CD4-positive, alpha-beta T cell treated with Interleukin-17A for 4 hours (primary cell): ENCODE data around the gene TSC1.
"Not testable (repeated sequence)": the region's sequence is repeated elsewhere in the genome, so short reads cannot be mapped to it uniquely, and the experiment has no call there.

ENCODE experiments used
- DNase-seq: peaks from one replicate; pipeline ENCODE4 v3.0.0-alpha.2; 2020; ENCODE audit warnings: mixed read lengths

Gene TSC1

DNA sequence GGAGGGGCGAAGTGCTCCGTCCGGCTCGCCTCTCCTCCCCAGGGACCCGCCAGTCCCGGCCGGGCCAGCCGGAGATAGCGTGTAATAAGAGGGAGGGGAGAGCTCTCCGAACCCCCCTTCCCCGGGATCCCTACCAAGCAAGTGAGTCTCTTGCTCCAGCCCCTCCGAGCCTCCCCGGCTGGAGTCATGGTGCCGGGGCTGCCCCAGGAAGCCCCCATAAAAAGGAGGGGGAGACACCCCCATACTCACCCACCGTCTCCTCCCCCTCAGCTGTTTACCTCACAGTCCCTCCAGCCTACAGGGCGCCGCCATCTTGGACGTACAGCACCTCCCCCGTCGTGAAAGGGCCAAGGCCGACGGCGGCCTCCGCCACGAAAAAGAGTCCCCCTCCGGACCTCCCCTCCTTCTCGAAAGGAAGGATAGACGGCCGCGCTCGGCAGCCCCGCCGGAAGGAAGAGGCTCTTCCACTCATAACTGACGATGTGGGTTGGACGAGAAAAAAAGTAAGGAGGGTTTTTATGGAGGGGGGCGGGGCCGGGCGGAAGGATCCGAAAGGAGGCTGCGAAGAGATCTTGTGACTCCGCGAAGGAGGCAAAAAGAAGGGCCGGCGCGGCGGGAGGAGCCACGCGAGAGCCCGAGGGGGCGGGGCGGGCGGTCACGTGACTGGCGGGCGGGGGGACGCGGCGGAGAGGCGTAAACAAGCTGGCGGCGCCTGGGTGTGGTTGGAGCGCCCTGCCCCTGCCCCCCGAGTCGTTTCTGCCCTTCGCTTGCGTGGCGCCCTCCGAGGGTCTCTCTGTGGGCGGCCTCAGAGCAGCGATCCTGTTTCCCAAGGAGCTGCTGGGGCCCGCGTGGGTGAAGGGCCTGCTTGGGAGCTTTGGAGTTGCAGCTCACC, at the start of gene TSC1:
Gene TSC1 (minus strand): TSS at position 323 of the 892 bp plus-strand sequence. CDS start 15,744 bp downstream, outside the sequence.
- peak; percentile 99 for DNase-seq

GRCh38 chr9:132993511-132993939, 49.1 kb upstream of the TSC1 start:
- no peak for DNase-seq

DNA sequence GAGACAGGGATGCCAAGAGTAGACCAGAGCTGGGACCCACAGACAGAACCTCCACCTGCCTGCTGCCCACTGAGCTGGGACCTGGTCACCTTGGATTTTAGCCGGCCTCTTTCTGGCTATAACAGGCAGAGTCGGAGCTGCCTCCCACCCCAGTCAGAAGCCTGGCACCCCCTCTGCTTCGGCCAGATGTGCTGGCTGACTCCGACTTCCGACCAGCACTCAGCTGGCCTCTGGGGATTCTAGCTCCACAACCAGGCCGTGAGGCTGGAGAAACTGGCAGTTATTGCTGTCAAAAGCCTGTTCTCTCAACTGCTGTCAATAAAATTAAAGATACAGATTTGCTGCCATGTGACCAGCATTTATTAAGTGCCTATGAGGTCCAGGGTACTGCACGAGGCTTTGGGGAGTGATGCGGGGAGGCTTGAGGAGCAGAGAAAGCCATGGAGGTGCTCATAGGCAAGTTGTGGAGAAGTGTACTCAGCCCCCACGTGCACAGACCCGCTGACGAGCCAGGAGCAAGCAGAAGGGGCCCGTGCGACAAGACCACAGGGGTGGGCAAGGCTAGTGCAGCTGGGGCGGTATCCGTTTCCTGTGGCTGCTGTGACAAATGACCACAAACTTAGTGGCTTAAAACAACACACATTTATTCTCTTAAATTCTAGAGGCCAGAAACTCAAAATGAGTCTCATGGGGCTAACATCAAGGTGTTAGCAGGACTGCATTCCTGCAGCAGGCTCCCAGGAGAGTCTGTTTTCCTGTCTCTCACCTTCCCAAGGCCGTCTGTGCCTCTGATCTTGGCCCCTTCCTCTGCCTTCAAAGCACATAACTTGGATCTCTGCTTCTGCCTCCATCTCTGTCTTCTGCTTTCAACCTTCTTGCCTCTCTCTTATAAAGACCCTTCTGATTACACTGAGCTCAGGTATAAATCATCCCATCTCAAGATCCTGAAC, 47.2 kb upstream of the TSC1 start:
- no peak for DNase-seq

DNA sequence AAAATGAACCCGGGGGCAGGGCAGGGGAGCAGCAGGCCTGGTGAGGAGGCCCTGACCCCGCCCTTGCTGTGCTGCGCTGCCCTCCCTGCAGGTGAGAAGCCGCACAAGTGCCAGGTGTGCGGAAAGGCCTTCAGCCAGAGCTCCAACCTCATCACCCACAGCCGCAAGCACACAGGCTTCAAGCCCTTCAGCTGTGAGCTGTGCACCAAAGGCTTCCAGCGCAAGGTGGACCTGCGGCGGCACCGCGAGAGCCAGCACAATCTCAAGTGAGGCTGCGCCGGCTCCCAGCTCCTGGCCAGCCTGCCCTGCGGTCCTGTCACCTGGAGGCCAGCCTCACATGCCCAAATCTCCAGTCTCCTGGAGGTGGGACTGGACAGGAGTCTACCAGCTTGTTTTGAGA, 46.4 kb upstream of the TSC1 start:
- DNase-seq, result no peak

GRCh38 chr9:132989998-132990557, 45.7 kb upstream of the TSC1 start:
- DNase-seq, result not testable (repeated sequence)

DNA sequence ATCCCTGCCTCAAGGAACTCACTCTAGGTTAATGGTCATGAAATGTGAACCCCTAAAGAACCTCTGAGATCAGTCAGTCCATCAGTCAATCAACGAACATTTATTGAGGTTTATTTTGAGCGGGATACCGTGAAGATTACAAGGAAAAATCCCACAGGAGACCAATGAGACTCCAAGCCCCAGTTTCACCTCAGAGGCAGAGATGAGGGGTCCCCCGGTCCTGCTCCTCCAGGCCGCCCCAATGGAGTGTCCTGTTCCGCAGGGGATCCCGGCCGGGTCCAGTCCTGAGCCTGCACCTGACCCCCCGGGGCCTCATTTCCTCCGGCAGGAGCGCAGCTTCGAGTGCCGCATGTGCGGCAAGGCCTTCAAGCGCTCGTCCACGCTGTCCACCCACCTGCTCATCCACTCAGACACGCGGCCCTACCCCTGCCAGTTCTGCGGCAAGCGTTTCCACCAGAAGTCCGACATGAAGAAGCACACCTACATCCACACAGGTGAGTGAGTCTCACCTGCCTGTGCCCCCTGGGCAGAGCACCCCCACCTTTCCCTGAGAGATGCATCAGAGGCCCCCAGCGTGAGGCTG, 45.1 kb upstream of the TSC1 start:
- no peak for DNase-seq

GRCh38 chr9:132989014-132989310, 44.5 kb upstream of the TSC1 start:
- no peak for DNase-seq

- DNase-seq, result no peak
Observed at GRCh38 chr9:132988244-132989013, 44.0 kb upstream of the TSC1 start.

- no peak for DNase-seq
Observed at GRCh38 chr9:132986640-132987620, 42.5 kb upstream of the TSC1 start.

GRCh38 chr9:132986114-132986513, 41.7 kb upstream of the TSC1 start:
- DNase-seq, result no peak

GRCh38 chr9:132985489-132985888, 41.1 kb upstream of the TSC1 start:
- DNase-seq, result no peak

DNA sequence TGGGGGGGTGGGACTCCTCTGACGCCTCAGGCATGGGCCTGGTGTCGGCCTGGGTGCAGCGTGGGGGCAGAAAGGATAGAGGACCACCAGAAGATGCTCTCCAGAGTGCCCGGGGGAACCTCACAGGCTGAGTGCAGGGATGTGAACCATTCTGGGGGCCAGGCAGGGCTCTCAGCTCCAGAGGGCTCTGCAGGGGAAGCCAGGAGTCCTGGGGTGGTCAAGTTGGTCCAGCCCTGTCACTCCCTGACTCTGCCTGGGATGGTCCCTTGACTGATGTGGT, 40.6 kb upstream of the TSC1 start:
- no peak for DNase-seq

GRCh38 chr9:132984202-132985070, 40.0 kb upstream of the TSC1 start:
- DNase-seq, result no peak

DNA sequence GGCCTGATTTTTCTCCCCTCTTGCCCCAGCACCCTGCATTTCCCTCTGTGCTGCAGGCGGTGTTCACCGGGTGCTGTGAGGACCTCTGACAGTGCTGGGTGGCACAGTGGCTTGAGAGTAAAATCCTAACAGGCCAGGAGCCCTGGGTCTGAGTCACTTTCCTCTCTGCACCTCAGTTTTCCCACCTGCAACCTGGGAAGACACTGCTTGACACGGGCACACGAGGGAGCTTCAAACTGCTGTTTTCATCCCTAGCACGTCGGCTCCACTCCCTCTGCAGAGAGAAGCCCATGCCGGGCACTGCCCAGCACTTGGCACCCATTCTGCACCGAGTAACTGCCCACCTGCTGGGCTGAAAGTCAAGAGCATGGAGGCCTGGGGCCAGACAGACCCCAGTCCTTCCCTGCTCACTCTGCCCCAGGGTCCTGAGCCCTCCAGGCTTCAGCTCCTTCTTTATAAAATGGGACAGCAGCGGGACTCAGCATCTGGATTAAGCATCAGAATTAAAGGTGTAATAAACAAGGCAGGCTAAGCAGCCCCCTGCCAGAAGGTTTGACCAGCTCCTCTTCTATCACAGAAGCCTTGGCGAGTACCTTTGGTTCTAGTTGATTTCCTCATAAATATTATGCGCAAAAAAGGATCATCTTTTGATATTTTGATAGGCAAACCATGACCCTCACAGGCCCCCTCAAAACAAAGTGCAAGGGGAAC, 39.2 kb upstream of the TSC1 start:
- DNase-seq, result no peak

DNA sequence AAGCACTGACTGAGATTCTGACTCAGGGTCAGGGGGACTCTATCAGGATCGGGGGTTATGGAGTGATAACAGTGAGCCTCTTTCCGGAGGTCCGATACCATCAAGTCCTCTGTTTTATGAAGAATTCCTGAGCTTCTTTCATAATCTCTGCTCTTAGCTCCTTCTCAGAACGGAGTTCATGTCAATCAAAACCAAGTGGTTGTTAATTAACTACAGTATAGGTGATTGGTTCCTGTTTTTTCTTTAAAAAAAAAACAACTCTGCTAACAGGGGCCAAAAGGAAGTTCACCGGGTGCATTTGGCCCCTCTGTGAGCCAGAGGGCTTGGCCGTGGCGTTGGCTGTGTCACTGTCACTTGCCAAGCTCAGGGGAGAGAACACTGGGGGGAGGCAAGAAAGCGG, 38.0 kb upstream of the TSC1 start:
- no peak for DNase-seq

DNA sequence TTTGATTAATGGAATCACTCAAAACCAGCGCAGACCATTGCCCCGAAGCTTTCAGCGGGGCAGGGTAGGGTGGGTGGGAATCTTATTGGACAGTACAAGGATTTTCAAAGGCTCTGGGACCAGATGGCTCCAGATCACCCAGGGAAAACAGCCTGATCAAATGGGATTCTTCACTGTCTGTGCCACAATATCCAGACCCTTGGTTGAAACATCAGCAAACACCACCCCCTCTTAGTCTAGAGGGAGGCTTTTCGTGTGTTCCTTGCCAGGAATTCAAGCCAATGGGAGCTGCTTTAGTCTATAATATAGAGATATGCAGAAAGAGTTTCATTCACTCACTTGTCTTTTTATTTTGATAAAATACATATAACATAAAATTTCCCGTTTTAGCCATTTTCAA, 35.7 kb upstream of the TSC1 start:
- no peak for DNase-seq

GRCh38 chr9:132978451-132979131, 34.2 kb upstream of the TSC1 start, which contains the start of gene GFI1B:
Gene GFI1B (plus strand): TSS chr9:132978694. CDS start chr9:132986679, 7,985 bp downstream.
- DNase-seq, result no peak

- no peak for DNase-seq
Observed at GRCh38 chr9:132978112-132978450, 33.7 kb upstream of the TSC1 start.

- no peak for DNase-seq
Observed at GRCh38 chr9:132976571-132976970, 32.2 kb upstream of the TSC1 start.
